Measurements from ENCODE around the gene THSD4.

Gene THSD4

DNA sequence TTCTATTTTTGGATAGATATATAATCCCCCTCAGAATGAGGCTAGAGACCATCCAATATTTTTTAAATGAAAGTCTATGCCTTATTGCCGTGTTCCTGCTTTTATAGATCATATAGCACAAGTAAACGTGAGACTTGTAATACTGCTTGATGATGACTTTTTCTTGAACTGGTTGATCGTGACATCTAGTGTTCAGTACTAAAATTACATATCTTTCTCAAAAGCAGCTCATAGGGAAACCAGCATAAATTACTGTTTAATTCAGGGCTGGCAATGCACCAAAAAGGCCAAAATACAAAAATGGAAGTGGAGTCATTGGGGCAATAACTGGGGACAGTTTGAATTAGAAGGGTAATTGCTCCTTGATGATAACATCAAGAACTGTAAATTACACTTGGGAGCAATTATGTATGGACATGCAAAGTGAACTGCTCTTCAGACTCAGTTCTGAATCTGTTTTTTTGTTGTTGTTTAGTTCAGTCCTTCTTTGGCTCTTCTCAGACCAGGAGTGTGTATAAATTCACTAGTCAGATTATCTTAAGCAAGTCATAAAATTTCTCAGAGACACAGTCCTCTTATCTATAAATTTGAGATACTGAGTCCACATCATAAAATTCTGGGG lies 325.3 kb downstream of the THSD4 start:
- DNase-seq = no peak

GRCh38 chr15:71443538-71443937 lies 328.3 kb downstream of the THSD4 start:
- DNase-seq = no peak

DNA sequence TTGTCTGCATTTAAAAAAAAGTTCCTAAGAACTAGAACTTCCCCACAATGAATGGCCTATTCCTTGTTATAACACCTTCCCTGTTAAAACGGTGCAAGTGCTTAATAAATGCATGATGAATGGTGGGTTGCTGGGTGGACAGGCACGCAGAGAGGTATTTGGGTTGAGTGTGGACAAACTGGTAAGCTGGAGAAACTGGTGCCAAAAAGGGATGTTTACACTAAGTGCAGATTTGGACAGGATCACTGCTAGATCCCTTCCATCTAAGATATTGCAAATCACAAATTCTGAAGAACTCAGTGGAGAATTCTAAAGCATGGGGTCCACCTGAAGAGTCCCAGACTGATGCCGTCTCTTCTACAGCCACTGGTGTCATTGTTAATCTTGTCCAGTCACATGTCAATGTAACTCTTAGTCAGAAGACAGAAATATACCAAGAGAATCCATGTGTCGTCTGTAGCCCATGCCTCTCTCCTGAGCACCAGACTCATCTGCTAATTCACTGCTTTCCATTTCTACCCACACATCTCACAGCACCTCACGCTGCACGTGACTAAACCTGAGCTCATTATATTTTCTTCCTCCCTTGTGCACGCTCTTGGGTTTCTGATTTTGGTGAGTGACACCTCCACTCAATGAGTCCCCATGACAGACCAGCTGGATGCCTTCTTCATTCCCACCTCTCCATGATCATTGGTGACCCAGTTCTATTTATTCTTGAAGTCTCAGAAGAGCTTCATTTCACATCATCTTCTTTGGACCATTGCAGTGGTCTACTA lies 328.9 kb downstream of the THSD4 start:
- DNase-seq = no peak

- no peak for DNase-seq
Measured at GRCh38 chr15:71444866-71445590, 329.8 kb downstream of the THSD4 start.

GRCh38 chr15:71447328-71448250 lies 332.3 kb downstream of the THSD4 start:
- DNase-seq = no peak

DNA sequence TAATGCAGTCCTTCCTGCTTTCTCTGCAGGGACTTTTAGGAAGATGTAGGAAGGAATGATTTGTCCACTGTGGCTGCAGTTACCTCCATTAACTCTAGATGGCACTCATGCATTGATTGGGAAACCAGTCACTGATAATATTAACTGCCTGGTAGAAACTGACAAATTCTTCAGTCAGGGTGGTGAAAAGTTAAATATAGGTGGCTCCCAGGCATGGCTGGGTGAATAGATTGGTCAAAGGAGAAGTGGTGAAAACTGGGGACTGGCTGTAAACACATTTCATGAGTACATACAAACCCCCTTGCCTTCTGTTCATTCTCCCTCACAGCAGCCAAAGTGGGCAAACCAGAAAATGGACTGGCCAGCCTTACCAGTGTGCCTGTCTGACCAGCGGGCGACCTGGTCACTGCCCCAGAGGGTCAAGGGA lies 333.4 kb downstream of the THSD4 start:
- no peak for DNase-seq

- DNase-seq = no peak
Measured at GRCh38 chr15:71449363-71449762, 334.1 kb downstream of the THSD4 start.

- no peak for DNase-seq
Measured at GRCh38 chr15:71449956-71450355, 334.7 kb downstream of the THSD4 start.

- DNase-seq = no peak
Measured at GRCh38 chr15:71451130-71451529, 335.9 kb downstream of the THSD4 start.

DNA sequence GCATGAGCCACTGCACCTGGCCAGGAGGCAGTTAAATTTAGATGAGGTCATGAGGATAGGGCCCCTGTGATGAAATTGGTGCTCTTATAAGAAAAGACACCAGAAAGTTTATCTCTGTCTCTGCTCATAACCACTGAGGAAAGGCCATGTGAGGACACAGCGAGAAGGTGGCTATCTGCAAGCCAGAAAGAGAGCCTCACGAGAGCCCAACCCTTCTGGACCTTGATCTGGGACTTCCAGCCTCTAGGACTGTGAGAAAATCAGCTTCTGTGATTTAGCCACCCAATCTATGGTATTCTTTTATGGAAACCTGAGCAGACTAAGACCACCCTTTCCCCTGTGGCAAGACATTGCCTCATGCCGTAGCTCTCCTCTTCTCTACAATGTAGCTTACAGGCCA lies 337.6 kb downstream of the THSD4 start:
- DNase-seq = no peak

GRCh38 chr15:71454462-71454996 lies 339.3 kb downstream of the THSD4 start:
- DNase-seq = no peak

- no peak for DNase-seq
Measured at GRCh38 chr15:71455107-71455506, 339.8 kb downstream of the THSD4 start.

DNA sequence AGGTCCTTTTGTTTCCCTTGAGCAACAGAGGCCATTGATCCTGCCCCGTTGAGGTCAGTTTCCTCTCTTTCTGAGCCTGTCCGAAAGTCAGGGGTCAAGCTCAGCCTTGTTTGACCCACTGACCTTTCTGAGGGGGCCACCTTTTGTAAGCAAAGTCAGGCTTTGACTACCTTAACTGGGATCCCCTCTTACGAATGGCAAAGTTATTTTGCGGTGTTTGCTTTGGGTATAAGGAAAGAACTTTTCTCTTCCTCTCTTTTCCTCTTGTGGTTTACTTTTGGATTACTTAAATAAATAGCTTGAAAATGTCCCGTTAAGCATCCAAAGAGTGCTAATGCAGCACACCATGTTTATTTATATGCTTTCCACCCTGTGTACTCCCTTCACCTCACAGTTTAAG lies 340.6 kb downstream of the THSD4 start:
- DNase-seq = no peak

GRCh38 chr15:71456362-71456761 lies 341.1 kb downstream of the THSD4 start:
- no peak for DNase-seq

DNA sequence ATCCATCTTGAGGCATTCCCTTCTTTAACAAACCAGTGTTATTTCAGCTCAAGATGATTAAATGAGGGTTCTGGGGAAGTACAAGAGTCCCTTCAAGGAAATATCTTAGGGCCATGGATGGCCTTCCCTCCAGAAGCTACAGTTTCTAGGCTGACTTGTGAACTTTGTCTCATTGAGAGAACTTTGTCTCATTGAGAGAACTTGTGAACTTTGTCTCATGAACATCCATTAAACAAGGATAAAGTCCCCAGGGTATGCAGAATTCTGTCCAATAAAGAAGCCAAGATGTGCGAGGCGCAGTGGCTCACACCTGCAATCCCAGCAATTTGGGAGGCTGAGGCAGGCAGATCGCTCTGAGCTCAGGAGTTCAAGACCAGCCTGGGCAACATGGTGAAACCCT lies 341.5 kb downstream of the THSD4 start:
- no peak for DNase-seq

DNA sequence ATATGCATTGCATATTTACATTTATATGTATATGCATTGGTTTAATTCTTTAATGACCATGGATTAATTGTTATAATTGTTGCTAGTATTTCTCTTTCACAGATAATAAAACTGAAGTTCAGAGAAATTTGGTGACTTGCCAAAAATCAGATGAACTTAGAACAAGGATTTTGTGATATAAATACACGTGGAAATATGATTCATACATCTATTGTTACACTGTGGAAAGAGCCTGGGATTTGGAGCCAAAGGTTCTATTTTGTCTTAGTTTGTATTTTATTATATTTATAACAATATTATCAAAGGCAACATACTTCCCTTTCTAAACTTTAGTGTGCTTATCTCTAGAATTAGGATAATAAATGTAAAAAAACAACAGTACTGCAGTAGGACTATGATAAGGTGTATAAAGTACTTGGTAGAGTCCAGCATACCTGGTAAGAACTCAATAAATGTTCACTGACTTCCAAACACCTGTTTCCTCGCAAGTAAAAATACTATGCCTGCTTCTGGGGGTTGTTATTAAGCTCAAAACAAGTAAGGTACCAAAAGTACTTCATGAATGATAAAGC lies 342.9 kb downstream of the THSD4 start:
- DNase-seq = no peak

- DNase-seq = no peak
Measured at GRCh38 chr15:71461748-71462147, 346.5 kb downstream of the THSD4 start.

DNA sequence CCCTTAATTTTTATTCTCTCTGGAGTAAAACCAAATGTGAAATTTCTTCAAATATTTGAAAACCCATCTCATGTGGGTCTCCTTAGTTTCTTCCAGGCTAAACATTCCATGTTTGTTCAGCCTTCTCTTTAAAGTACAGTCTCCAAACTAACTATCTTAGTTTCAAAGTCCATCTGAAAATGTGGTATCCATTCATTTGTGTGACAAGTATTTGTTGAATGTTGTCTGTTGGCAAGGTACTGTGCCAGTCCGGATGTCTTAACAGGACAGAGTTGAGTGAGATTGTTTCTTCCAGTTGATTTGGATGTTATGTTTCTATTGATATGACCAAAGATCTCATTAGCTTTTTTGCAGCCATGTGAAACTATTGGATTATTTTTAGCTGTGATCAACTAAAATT lies 347.4 kb downstream of the THSD4 start:
- no peak for DNase-seq

GRCh38 chr15:71463156-71463665 lies 347.9 kb downstream of the THSD4 start:
- DNase-seq = no peak

GRCh38 chr15:71465131-71465955 lies 350.1 kb downstream of the THSD4 start:
- DNase-seq = no peak

DNA sequence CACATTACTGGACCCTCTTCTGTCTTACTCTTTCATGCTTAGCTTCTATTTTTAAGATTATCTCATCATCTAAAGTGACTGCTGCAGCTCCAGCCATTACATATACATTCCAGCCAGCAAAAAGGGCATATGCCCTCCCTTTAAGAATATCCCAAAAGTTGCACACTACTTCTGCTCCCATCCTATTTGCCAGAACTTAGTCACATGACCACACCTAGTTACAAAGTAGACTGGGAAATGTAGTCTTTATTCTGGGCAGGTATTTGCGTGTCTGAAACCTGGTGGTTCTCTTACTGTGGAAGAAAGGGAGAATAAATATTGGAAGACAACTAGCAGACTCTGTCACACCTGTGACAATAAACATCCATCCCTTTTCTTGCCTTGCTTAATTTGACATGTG lies 353.4 kb downstream of the THSD4 start:
- DNase-seq = no peak

Data from cerebellar nuclear complex (tissue), 1 donor.